Esophagus squamous epithelium (tissue), 5 donors: ENCODE measurements around the gene DNMT3L. TPM values are rescaled to one million over a fixed set of nuclear protein-coding genes. Genes with fewer than 3 reads are reported as not detected.
A peak's percentile ranks its signal among the peaks of the same experiment; 100 is the strongest.
"Not testable (repeated sequence)": the region's sequence is repeated elsewhere in the genome, so short reads cannot be mapped to it uniquely, and the experiment has no call there.

Experiments used
- DNase-seq: peaks from one replicate; lab custom pipeline; 2025; lab: John Stamatoyannopoulos, UW
- H3K27ac ChIP-seq, 4 donors: fragments of 200-600 bp; sonication (generic); one replicate each; pipeline ENCODE4 v1.5.1; 2016 to 2019; ENCODE audit warnings: mild to moderate bottlenecking in 1 of 4
- H3K27me3 ChIP-seq, 4 donors: fragments of 200-600 bp; sonication (generic); 1 replicate in 3 of 4; 2 replicates in 1 of 4; pipeline versions ENCODE4 v1.5.1 to v1.6.0; 2017 to 2021; ENCODE audit warnings: antibody characterized with exemption in 1 of 4
- H3K36me3 ChIP-seq, 3 donors: fragments of 200-600 bp; sonication (generic); one replicate each; pipeline ENCODE4 v1.5.1; 2016 to 2019
- H3K4me1 ChIP-seq, 3 donors: fragments of 200-600 bp; sonication (generic); one replicate each; pipeline ENCODE4 v1.5.1; 2017 to 2019
- H3K4me3 ChIP-seq, 4 donors: fragments of 200-600 bp; sonication (generic); 1 replicate in 3 of 4; 2 replicates in 1 of 4; pipeline ENCODE4 v1.5.1; 2016 to 2019; ENCODE audit warnings: mild to moderate bottlenecking in 2 of 4, moderate library complexity in 1 of 4
- H3K9me3 ChIP-seq, 3 donors: fragments of 200-600 bp; sonication (generic); one replicate each; pipeline ENCODE4 v1.5.1; 2016 to 2019
- POLR2A ChIP-seq, 4 donors: fragments of 450-650 bp; IDR thresholded peaks; one replicate each; pipeline ENCODE4 v1.6.1; 2017; ENCODE audit warnings: antibody characterized with exemption in 4 of 4, mild to moderate bottlenecking in 4 of 4, moderate library complexity in 3 of 4
- WGBS, 2 donors: methylation state at CpG; one replicate each; pipeline ENCODE4 v1.1.5; 2018; 5-methylcytosine and 5-hydroxymethylcytosine counted together
- intact Hi-C: fragments of 100-400 bp; cut with DNase I; formaldehyde crosslinking; loops from one replicate; pipeline ENCODE4 v1.15.0; 2022
- small RNA-seq, 4 donors: library from RNA; depleted of rRNA; stranded (forward); fragments of <200 nt; gene quantifications; one replicate each; pipeline ENCODE3, GENCODE V24; 2016
- total RNA-seq, 4 donors: library from RNA; depleted of rRNA; stranded (reverse); fragments of >200 nt; gene quantifications; one replicate each; pipeline ENCODE4 v1.1.0, GENCODE V29; 2016
- TF ChIP-seq, protein P1 (sequence below), 6 experiments: fragments of 450-650 bp in 4 of 6; fragments of 200-600 bp in 2 of 6; sonication (generic) in 2 of 6; IDR thresholded peaks; one replicate each; pipeline ENCODE4 v1.5.1; 2016 to 2019; ENCODE audit warnings: antibody characterized with exemption in 6 of 6, mild to moderate bottlenecking in 4 of 6, moderate library complexity in 4 of 6
- donor health status: DM: yes; HTN: yes; CAD: no.

The DNMT3L gene
- total RNA-seq, 4 donors from 2014 or later: not detected

GRCh38 chr21:44199448-44199847, 62.2 kb downstream of the DNMT3L start:
- no peaks in the 10 kb centered on the region for H3K9me3 ChIP-seq
- H3K4me3 ChIP-seq: no peak overlapping the region
- H3K27me3 ChIP-seq: peaks cover 0 to 4% (median 0%) of the 10 kb centered on the region in 4 donors
- intact Hi-C loops: no loop called here
- no peak for DNase-seq
- no peak overlapping the region for H3K27ac ChIP-seq
- no peaks in the 10 kb centered on the region for H3K4me1 ChIP-seq
- no peaks in the 10 kb centered on the region for H3K36me3 ChIP-seq
- TF ChIP-seq, protein P1, sequence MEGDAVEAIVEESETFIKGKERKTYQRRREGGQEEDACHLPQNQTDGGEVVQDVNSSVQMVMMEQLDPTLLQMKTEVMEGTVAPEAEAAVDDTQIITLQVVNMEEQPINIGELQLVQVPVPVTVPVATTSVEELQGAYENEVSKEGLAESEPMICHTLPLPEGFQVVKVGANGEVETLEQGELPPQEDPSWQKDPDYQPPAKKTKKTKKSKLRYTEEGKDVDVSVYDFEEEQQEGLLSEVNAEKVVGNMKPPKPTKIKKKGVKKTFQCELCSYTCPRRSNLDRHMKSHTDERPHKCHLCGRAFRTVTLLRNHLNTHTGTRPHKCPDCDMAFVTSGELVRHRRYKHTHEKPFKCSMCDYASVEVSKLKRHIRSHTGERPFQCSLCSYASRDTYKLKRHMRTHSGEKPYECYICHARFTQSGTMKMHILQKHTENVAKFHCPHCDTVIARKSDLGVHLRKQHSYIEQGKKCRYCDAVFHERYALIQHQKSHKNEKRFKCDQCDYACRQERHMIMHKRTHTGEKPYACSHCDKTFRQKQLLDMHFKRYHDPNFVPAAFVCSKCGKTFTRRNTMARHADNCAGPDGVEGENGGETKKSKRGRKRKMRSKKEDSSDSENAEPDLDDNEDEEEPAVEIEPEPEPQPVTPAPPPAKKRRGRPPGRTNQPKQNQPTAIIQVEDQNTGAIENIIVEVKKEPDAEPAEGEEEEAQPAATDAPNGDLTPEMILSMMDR (IDR thresholded peaks at IDR 0.05): no peak
- TF ChIP-seq POLR2A (IDR thresholded peaks at IDR 0.05): no peak
- WGBS, 2 donors: 77 to 83% methylated on average over 15 of the region's 15 CpGs

DNA sequence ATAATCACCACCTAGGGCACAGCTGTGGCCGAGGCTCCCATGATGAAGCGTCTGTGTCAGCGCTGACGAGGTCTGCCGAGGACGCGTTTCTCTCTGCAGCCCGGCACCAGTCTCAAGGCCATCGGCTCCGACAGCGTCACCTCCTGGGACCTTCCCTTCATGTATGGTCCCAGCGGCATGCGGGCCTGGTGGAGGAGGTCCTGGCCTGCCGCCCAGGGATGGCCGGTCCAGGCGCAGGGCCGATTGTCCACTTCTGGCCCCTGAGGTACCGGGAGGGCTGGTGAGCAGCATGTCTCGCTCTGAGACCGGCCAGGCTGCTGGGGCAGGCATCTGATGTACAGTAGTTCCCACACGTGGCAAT, 64.6 kb downstream of the DNMT3L start:
- peak overlapping the region in 1 of 4 donors; percentile 9 for H3K27ac ChIP-seq
- intact Hi-C loops, H3K9me3 ChIP-seq, H3K36me3 ChIP-seq, DNase-seq, H3K4me3 ChIP-seq, H3K27me3 ChIP-seq, H3K4me1 ChIP-seq: not testable (repeated sequence)
- WGBS, 2 donors: no CpG with 5 or more reads among the region's 21 CpGs

Small RNAs within 50 kb of the gene (small RNA-seq; reads per million reads assigned to genes)
- gene AP001059.3: 0 reads per million in 4 donors

Other genes starting within 250 kb of the DNMT3L start
- gene TRAPPC10, start 249.6 kb downstream of the DNMT3L start, total RNA-seq: 10 to 100 TPM; 16.8 to 26.6 (median 20.7) TPM
- gene PWP2, start 154.5 kb downstream of the DNMT3L start, total RNA-seq: 10 to 100 TPM in 1 of 4 donors, 1 to 10 TPM in 3; 5.4 to 18.3 (median 6.6) TPM
- gene GATD3, start 128.2 kb downstream of the DNMT3L start, total RNA-seq: 10 to 100 TPM in 2 of 4 donors, 1 to 10 TPM in 2; 4.2 to 23.8 (median 9.0) TPM
- gene ICOSLG, start 21.0 kb downstream of the DNMT3L start, total RNA-seq: 1 to 10 TPM; 2.3 to 4.6 (median 2.5) TPM
- gene AIRE, start 24.0 kb upstream of the DNMT3L start, total RNA-seq: not detected
- 100 to 1,000 TPM in 1 of 4 donors, 10 to 100 TPM in 3; 81.3 to 135 (median 94.6) TPM for gene PFKL, start 38.2 kb upstream of the DNMT3L start, total RNA-seq
- 10 to 100 TPM in 2 of 4 donors, 1 to 10 TPM in 2; 7.9 to 21.8 (median 13.7) TPM for gene CFAP410, start 77.5 kb upstream of the DNMT3L start, total RNA-seq
- 1 to 10 TPM in 3 of 4 donors, under 1 TPM in 1; 0.40 to 6.9 (median 2.5) TPM for gene TRPM2, start 91.7 kb upstream of the DNMT3L start, total RNA-seq
- gene LRRC3, start 193.6 kb upstream of the DNMT3L start, total RNA-seq: 1 to 10 TPM in 2 of 4 donors, under 1 TPM in 2; 0.57 to 2.9 (median 1.1) TPM